ENCODE results near the gene KCNV2.
"Not testable (repeated sequence)": the region's sequence is repeated elsewhere in the genome, so short reads cannot be mapped to it uniquely, and the experiment has no call there.

KCNV2 gene

DNA sequence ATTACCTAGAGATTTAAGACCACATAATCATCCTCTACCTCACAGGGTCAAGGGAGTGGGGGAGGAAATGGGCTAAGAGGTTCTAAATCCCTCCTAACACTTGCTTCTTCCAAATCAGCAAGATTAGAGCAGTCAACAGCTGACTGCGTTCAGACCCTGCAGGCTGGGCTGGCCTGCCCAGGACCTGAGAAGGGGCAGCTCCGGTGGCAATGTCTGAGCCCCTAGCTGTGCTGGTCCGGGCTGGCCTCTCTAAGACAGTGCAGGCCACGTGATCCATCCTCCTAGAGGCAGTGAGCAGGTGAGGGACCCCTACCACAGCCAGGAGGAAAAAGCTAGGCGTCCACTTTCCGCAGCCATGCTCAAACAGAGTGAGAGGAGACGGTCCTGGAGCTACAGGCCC, at the start of gene KCNV2:
TSS of gene KCNV2 (plus strand) at position 126 of the 400 bp plus-strand sequence. CDS start at position 356, 230 bp downstream.
- no peak for DNase-seq

GRCh38 chr9:2673161-2673560, 44.1 kb upstream of the KCNV2 start:
- DNase-seq: no peak

- no peak for DNase-seq
Observed at GRCh38 chr9:2674141-2674824, 43.0 kb upstream of the KCNV2 start.

DNA sequence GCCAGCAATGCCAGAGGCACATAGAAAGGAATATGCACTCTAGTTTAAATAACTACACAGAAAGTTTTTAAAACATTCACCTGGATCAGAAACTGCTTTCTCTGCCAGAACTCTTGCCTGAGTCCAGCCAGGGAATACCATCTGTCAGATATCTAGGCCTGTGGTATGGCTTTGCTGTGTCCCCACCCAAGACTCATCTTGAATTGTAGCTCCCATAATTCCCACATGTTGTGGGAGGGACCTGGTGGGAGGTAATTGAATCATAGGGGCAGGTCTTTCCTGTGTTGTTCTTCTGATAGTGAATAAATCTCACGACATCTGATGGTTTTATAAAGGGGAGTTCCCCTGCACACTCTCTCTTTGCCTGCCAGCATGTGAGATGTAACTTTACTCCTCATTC, 41.5 kb upstream of the KCNV2 start:
- DNase-seq: no peak

GRCh38 chr9:2676466-2676865, 40.8 kb upstream of the KCNV2 start:
- DNase-seq: no peak

DNA sequence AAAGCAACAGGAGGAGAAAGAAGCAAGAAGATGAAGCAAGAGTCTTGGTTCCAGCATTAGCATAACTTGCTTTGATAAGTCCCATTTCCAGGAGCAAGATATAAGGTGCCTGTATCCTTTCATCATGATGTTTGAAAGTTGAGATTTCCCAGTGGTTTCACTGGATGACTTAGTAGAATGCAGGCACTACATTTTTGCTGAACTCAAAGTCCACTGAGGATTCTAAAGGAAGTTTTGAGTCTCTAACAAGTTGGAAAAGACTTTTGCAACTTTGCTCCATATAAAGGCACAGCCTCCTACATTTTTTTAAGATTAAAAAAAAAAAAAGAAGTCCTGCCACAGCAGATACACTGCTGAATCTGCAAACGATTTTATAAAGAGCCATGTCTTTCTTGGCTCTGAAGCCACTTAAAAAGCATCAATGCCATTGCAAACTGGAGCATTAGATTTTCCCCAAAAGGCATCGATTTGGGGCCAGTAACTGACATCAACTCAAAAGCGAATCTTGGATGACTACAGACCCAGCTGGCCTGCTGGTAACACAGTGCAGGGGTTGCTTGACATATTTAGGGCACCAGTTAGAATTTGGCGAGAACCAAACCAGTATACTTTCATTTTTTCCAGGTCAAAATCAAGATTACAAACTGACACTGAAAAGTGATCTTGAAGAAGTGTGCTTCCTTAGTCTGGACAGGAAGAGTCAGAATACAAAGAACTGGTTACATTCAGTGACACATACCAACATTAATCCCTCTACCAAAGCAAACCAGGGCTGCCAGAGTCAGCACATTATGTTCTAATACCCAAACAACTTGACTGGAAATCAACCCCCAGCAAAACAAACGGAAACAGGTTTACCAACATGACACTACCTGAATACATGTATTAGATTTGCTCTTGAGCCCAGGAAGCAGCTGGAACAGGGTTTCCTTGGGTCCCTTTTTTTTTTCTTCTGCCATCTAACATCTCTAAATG, 39.1 kb upstream of the KCNV2 start:
- peak; percentile 1 for DNase-seq

- DNase-seq: no peak
Observed at GRCh38 chr9:2679011-2679410, 38.3 kb upstream of the KCNV2 start.

- DNase-seq: no peak
Observed at GRCh38 chr9:2681981-2682380, 35.3 kb upstream of the KCNV2 start.

DNA sequence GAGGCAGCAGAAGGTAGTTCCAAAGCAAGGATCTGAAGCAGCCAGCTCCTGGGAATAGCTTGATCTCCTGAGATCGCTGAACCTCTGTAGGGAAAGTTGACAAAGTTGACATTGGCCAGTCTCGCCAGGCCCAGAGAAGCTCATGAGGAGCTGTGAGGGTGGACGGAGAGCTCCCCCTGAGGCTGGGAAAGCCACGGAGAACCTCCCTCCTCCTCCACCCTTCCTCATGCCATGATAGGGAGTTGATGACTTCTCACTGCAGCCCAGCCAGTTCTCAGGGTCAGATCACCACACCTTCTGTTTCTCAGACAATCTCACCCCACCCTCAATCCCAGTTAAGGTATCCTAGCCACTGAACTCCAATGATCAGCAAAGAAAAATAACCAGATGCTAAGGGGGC, 30.4 kb upstream of the KCNV2 start:
- no peak for DNase-seq

GRCh38 chr9:2688636-2689035, 28.7 kb upstream of the KCNV2 start:
- no peak for DNase-seq

DNA sequence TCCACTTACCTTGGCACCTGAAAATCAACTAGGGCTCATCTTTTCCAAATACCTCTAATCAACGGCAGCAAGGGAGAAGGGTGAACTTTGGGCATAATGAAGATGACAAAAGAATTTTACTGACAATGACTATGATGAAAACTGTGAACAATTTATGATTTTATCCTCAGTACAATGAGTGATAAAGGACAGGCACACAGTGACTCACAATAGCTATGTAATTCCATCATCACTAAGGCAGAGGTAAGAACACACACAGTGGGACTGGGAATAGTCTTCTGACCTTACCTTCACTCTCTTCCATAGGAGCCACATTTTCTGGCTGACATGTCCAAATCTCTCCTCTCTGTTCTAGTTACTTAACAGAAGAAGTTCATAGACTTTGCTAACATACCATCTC, 26.1 kb upstream of the KCNV2 start:
- DNase-seq: no peak

DNA sequence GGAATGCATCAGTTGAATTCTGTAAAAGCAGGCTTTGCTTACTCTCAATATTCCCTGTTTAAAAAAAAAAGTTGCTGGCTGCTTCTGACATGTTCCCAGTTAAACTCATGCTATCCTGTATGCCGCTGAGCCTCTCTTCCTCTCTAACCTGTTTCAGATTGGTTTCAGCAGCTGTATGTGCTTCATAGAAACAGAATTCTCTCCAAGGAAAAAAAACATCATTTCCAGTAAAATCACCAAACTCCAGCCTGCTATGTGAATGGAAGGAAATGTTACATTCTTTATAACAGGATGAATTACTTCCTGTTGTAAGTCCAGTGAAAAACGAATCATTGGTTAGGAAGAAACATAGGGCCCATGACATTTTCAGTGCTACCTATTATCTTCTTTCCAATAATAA, 25.7 kb upstream of the KCNV2 start:
- DNase-seq: no peak

GRCh38 chr9:2693056-2693455, 24.3 kb upstream of the KCNV2 start:
- DNase-seq: no peak

DNA sequence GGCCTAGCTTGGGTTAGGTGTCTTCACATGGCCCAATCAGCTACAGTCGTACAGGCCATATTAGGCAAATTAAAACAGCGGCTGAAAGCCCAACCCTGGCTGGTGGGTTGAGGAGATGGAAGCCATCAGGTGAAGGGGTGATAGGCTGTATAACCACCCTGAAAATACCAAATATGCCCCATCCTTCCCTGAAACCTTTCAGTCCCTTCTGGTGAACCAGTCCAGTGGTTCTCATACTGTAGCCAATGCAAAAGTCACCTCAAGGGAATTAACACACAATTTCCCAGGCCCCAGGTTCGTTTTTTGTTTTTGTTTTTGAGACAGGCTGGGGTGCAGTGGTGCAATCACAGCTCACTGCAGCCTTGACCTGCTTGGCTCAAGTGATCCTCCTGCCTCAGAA, 19.8 kb upstream of the KCNV2 start:
- DNase-seq: no peak

DNA sequence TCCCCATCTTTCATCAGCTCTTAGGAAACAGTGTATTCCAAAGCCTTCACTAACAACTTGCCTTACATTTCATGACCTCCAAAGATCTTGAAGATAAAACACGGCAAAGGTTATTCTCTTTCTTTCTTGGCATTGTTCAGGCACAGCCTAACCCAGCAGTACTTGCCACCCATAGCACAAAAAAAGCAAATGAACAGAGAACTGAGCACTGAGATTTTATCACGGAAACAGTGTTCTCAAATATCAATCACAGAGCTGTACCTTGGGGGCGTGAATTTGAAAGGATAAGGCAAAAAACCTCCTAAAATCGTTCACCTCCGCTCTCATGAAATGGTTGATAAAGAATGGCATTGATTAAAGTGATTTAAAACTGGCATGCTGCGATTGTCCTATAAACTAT, 16.9 kb upstream of the KCNV2 start:
- no peak for DNase-seq

GRCh38 chr9:2700909-2701550, 16.3 kb upstream of the KCNV2 start:
- no peak for DNase-seq

- peak; percentile 91 for DNase-seq
Observed at GRCh38 chr9:2704504-2704903, 12.8 kb upstream of the KCNV2 start.

- DNase-seq: not testable (repeated sequence)
Observed at GRCh38 chr9:2707256-2707655, 10.1 kb upstream of the KCNV2 start.

DNA sequence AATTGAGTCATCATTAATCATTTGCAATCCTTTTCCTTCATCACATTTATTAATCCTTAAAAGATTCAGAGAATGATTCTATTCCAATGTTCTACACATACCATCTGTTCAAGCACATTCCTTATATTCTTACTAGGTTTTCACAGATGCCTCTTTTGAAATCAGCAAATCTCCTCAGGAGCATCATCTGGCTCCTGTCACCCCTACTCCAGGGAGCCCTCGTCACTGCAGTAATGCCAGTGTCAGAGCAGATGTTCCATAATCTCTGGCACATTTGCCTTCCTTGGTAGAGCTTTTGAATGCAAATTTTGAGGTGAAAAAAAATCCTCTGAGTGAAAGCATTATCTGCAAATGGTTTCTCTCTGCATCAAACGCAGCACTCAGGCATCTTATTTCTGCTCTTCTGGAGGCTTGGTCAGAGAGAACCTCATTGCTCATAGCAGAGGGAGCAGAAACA, 7.6 kb upstream of the KCNV2 start:
- DNase-seq: no peak

DNA sequence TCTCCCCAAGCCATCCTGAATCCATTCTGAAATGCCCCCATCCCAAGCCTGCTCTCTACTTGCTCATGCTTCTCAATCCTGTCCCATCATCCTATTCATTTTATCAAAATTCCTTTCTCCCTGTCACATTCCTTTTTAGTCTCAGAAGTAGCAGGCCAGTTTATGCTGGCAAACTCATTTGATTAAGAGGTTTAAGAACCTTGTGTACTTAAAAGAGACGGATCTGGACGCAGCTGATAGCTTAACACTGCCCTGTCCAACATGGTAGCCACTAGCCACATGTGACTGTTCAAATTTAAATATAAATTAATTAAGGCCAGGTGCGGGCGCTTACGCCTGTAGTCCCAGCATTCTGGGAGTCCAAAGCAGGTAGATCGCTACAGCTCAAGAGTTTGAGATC, 5.6 kb upstream of the KCNV2 start:
- no peak for DNase-seq

DNA sequence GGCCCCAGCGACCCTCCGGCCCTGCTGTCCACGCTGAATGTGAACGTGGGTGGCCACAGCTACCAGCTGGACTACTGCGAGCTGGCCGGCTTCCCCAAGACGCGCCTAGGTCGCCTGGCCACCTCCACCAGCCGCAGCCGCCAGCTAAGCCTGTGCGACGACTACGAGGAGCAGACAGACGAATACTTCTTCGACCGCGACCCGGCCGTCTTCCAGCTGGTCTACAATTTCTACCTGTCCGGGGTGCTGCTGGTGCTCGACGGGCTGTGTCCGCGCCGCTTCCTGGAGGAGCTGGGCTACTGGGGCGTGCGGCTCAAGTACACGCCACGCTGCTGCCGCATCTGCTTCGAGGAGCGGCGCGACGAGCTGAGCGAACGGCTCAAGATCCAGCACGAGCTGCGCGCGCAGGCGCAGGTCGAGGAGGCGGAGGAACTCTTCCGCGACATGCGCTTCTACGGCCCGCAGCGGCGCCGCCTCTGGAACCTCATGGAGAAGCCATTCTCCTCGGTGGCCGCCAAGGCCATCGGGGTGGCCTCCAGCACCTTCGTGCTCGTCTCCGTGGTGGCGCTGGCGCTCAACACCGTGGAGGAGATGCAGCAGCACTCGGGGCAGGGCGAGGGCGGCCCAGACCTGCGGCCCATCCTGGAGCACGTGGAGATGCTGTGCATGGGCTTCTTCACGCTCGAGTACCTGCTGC, 839 bp downstream of the KCNV2 start:
- no peak for DNase-seq

DNA sequence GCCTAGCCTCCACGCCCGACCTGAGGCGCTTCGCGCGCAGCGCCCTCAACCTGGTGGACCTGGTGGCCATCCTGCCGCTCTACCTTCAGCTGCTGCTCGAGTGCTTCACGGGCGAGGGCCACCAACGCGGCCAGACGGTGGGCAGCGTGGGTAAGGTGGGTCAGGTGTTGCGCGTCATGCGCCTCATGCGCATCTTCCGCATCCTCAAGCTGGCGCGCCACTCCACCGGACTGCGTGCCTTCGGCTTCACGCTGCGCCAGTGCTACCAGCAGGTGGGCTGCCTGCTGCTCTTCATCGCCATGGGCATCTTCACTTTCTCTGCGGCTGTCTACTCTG, 1.4 kb downstream of the KCNV2 start:
- DNase-seq: no peak

DNA sequence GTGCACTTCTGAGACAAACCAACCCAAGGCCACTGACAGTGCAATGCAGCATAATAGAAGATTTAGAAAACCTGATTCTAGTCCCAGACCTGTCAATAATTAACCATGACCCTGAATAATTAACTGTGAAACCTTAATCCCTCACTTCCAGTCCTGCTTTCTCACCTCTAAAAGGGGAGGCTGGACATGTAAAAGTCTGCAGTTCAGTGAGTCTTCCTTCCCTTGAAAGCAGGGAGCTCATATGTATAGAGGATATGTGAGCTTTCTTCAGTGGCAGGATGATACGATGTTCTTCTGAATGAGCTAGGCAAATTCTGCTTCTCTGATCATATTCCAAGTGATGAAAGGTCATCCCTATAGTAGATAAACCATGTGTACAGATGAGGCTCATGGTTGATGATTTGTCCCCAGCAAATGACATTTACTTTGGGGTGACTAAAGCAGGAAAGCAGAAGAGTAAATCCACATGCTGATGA, 2.9 kb downstream of the KCNV2 start:
- DNase-seq: no peak

Measured in MV-4-11 (cell line).